ENCODE data around the gene EXOSC2.

Gene EXOSC2

DNA sequence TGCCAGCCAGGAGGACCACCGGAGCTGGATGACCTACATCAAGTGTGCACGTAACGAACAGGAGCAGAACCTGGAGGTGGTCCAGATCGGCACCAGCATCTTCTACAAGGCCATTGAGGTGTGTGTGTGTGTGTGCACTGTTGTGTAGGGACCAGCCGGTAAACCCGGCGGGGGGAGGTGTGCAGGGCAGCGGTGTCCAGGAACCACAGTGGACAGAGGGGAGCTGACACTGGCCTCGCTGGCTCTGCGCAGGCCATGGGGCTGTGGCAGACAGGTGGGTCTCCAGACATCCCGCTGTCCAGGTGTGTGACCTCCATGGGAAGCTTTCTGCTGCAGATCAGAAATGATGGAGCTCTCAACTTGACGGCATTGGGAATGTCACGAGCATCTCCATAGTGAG, 25.4 kb upstream of the EXOSC2 start:
- Histone ChIP-seq H3K9me3 (ENCODE audit: control insufficient read depth in 2 of 2, low read length in 2 of 2) (no peaks in the 10 kb centered on the region), H3K4me1 (ENCODE audit: control insufficient read depth, insufficient read depth, low read length) (peaks cover 28% of the 10 kb centered on the region), H3K9ac (ENCODE audit: low read length in 2 of 2) (no peak overlapping the region), H3K4me3 (ENCODE audit: low read length in 2 of 2) (no peak overlapping the region), H3K27ac (ENCODE audit: low read length) (no peak overlapping the region), H3K36me3 (ENCODE audit: control insufficient read depth in 2 of 2, insufficient read depth in 2 of 2, low read length in 2 of 2) (no peaks in the 10 kb centered on the region), H3K27me3 (ENCODE audit: control insufficient read depth in 1 of 2, insufficient read depth in 2 of 2, low read length in 2 of 2) (peaks cover 32 to 51% of the 10 kb centered on the region in 2 donors)

- peaks cover 31 to 46% of the 10 kb centered on the region in 2 donors for H3K27me3 ChIP-seq (ENCODE audit: control insufficient read depth in 1 of 2, insufficient read depth in 2 of 2, low read length in 2 of 2)
- no peaks in the 10 kb centered on the region for H3K36me3 ChIP-seq (ENCODE audit: control insufficient read depth in 2 of 2, insufficient read depth in 2 of 2, low read length in 2 of 2)
- H3K9me3 ChIP-seq (ENCODE audit: control insufficient read depth in 2 of 2, low read length in 2 of 2), result no peaks in the 10 kb centered on the region
- no peak overlapping the region for H3K9ac ChIP-seq (ENCODE audit: low read length in 2 of 2)
- no peak overlapping the region for H3K4me3 ChIP-seq (ENCODE audit: low read length in 2 of 2)
- peaks cover 24% of the 10 kb centered on the region for H3K4me1 ChIP-seq (ENCODE audit: control insufficient read depth, insufficient read depth, low read length)
- H3K27ac ChIP-seq (ENCODE audit: low read length), result no peak overlapping the region
Observed at GRCh38 chr9:130668659-130669058, 24.9 kb upstream of the EXOSC2 start.

DNA sequence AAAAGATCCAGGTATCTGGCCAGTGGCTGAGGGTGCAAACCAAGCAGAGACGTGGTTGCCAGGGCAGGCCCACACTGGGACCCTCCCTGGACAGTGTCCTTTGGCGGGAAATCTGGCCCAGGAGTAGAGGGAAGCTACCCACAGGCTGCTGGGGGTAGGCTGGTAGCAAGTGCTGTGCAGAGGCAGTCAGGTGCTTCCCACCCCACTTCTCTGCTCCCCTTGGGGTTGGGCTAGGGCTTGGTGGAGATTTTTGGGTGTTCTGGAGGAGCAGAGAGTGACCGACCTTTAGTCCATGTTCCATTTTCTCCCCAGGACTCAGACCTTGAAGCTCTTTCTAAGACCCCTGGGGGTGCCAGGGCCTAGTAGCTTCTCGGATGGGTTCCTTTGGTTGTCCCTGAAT, 23.6 kb upstream of the EXOSC2 start:
- no peaks in the 10 kb centered on the region for H3K9me3 ChIP-seq (ENCODE audit: control insufficient read depth in 2 of 2, low read length in 2 of 2)
- peaks cover 12% of the 10 kb centered on the region for H3K4me1 ChIP-seq (ENCODE audit: control insufficient read depth, insufficient read depth, low read length)
- no peak overlapping the region for H3K27ac ChIP-seq (ENCODE audit: low read length)
- no peak overlapping the region for H3K9ac ChIP-seq (ENCODE audit: low read length in 2 of 2)
- no peaks in the 10 kb centered on the region for H3K36me3 ChIP-seq (ENCODE audit: control insufficient read depth in 2 of 2, insufficient read depth in 2 of 2, low read length in 2 of 2)
- H3K27me3 ChIP-seq (ENCODE audit: control insufficient read depth in 1 of 2, insufficient read depth in 2 of 2, low read length in 2 of 2), result peaks cover 22 to 34% of the 10 kb centered on the region in 2 donors
- H3K4me3 ChIP-seq (ENCODE audit: low read length in 2 of 2), result no peak overlapping the region

DNA sequence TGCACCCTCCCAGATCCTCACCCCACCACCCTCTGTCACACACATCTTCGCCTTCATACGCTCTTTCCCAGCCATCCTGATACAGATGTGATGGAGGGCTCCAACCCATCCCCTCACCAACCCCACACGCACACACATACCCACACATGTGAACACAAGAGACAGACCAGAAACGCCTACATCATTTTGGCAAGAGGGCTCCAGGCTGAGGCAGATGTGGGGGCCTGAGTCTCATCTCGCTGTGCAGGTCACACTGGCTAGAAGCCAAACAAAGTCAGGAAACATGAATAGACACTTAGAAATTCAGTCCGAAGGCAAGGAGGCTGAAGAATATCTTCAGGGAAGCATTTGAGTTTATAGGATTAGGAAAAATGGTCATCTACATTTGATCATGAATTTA, 22.9 kb upstream of the EXOSC2 start:
- no peak overlapping the region for H3K4me3 ChIP-seq (ENCODE audit: low read length in 2 of 2)
- no peak overlapping the region for H3K27ac ChIP-seq (ENCODE audit: low read length)
- H3K36me3 ChIP-seq (ENCODE audit: control insufficient read depth in 2 of 2, insufficient read depth in 2 of 2, low read length in 2 of 2), result no peaks in the 10 kb centered on the region
- H3K4me1 ChIP-seq (ENCODE audit: control insufficient read depth, insufficient read depth, low read length), result peaks cover 8% of the 10 kb centered on the region
- H3K27me3 ChIP-seq (ENCODE audit: control insufficient read depth in 1 of 2, insufficient read depth in 2 of 2, low read length in 2 of 2), result peaks cover 18 to 29% of the 10 kb centered on the region in 2 donors
- no peak overlapping the region for H3K9ac ChIP-seq (ENCODE audit: low read length in 2 of 2)
- no peaks in the 10 kb centered on the region for H3K9me3 ChIP-seq (ENCODE audit: control insufficient read depth in 2 of 2, low read length in 2 of 2)

- Histone ChIP-seq H3K4me3 (ENCODE audit: low read length in 2 of 2) (no peak overlapping the region), H3K36me3 (ENCODE audit: control insufficient read depth in 2 of 2, insufficient read depth in 2 of 2, low read length in 2 of 2) (no peaks in the 10 kb centered on the region), H3K9me3 (ENCODE audit: control insufficient read depth in 2 of 2, low read length in 2 of 2) (no peaks in the 10 kb centered on the region), H3K9ac (ENCODE audit: low read length in 2 of 2) (no peak overlapping the region), H3K4me1 (ENCODE audit: control insufficient read depth, insufficient read depth, low read length) (no peaks in the 10 kb centered on the region), H3K27me3 (ENCODE audit: control insufficient read depth in 1 of 2, insufficient read depth in 2 of 2, low read length in 2 of 2) (peaks cover 2 to 11% of the 10 kb centered on the region in 2 donors), H3K27ac (ENCODE audit: low read length) (no peak overlapping the region)
Observed at GRCh38 chr9:130672466-130672865, 21.1 kb upstream of the EXOSC2 start.

GRCh38 chr9:130672933-130673615, 20.5 kb upstream of the EXOSC2 start:
- Histone ChIP-seq H3K9ac (ENCODE audit: low read length in 2 of 2) (no peak overlapping the region), H3K27me3 (ENCODE audit: control insufficient read depth in 1 of 2, insufficient read depth in 2 of 2, low read length in 2 of 2) (peaks cover 2 to 6% of the 10 kb centered on the region in 2 donors), H3K36me3 (ENCODE audit: control insufficient read depth in 2 of 2, insufficient read depth in 2 of 2, low read length in 2 of 2) (no peaks in the 10 kb centered on the region), H3K9me3 (ENCODE audit: control insufficient read depth in 2 of 2, low read length in 2 of 2) (no peaks in the 10 kb centered on the region), H3K27ac (ENCODE audit: low read length) (no peak overlapping the region), H3K4me1 (ENCODE audit: control insufficient read depth, insufficient read depth, low read length) (no peaks in the 10 kb centered on the region), H3K4me3 (ENCODE audit: low read length in 2 of 2) (no peak overlapping the region)

- Histone ChIP-seq H3K36me3 (ENCODE audit: control insufficient read depth in 2 of 2, insufficient read depth in 2 of 2, low read length in 2 of 2) (no peaks in the 10 kb centered on the region), H3K27me3 (ENCODE audit: control insufficient read depth in 1 of 2, insufficient read depth in 2 of 2, low read length in 2 of 2) (no peaks in the 10 kb centered on the region), H3K9ac (ENCODE audit: low read length in 2 of 2) (no peak overlapping the region), H3K27ac (ENCODE audit: low read length) (no peak overlapping the region), H3K4me3 (ENCODE audit: low read length in 2 of 2) (no peak overlapping the region), H3K9me3 (ENCODE audit: control insufficient read depth in 2 of 2, low read length in 2 of 2) (no peaks in the 10 kb centered on the region), H3K4me1 (ENCODE audit: control insufficient read depth, insufficient read depth, low read length) (no peaks in the 10 kb centered on the region)
Observed at GRCh38 chr9:130675396-130675795, 18.2 kb upstream of the EXOSC2 start.

GRCh38 chr9:130677252-130677651, 16.3 kb upstream of the EXOSC2 start:
- Histone ChIP-seq H3K4me3 (ENCODE audit: low read length in 2 of 2) (no peak overlapping the region), H3K36me3 (ENCODE audit: control insufficient read depth in 2 of 2, insufficient read depth in 2 of 2, low read length in 2 of 2) (no peaks in the 10 kb centered on the region)

DNA sequence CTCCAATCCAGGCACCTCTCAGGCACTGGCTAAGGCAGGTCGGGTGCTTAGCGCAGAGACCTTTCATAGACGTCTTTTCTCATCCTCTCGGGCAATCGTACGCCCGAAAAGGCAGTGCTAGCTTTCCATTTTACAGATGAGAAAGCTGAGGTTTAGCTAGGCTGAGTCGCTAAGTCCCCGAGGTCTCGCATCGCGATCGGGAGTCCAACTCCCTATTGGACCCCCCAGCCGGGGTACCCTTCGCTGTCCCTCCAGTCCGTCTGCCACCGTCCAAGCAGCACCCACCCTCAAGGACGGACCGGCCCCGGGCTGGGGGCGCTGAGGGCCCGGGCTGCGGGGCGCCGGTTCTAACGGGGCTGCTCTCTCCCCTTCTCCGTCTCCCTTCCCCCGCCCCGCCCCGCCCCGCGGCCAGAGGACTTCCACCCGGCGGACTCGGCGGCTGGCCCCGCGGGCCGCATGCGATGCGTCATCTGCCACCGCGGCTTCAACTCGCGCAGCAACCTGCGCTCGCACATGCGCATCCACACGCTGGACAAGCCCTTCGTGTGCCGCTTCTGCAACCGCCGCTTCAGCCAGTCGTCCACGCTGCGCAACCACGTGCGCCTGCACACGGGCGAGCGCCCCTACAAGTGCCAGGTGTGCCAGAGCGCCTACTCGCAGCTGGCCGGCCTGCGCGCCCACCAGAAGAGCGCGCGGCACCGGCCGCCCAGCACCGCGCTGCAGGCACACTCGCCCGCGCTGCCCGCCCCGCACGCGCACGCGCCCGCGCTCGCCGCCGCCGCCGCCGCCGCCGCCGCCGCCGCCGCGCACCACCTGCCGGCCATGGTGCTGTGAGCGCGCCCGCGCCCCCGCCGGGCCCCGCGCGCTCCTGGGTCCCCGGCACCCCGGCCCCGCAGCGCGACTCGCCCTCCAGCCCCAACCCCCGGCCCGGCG, 12.5 kb upstream of the EXOSC2 start:
- H3K4me1 ChIP-seq (ENCODE audit: control insufficient read depth, insufficient read depth, low read length), result peaks cover 13% of the 10 kb centered on the region
- no peak overlapping the region for H3K27ac ChIP-seq (ENCODE audit: low read length)
- peaks cover 0 to 3% of the 10 kb centered on the region in 2 donors for H3K27me3 ChIP-seq (ENCODE audit: control insufficient read depth in 1 of 2, insufficient read depth in 2 of 2, low read length in 2 of 2)
- H3K9ac ChIP-seq (ENCODE audit: low read length in 2 of 2), result peak overlapping the region in 1 of 2 donors; percentile 26
- H3K4me3 ChIP-seq (ENCODE audit: low read length in 2 of 2), result peak overlapping the region; percentile 36 to 74
- H3K36me3 ChIP-seq (ENCODE audit: control insufficient read depth in 2 of 2, insufficient read depth in 2 of 2, low read length in 2 of 2), result no peaks in the 10 kb centered on the region
- peaks cover 0 to 8% of the 10 kb centered on the region in 2 donors for H3K9me3 ChIP-seq (ENCODE audit: control insufficient read depth in 2 of 2, low read length in 2 of 2)

More at GRCh38 chr9:130677252-130677651, 16.3 kb upstream of the EXOSC2 start:
- peaks cover 0 to 3% of the 10 kb centered on the region in 2 donors for H3K27me3 ChIP-seq (ENCODE audit: control insufficient read depth in 1 of 2, insufficient read depth in 2 of 2, low read length in 2 of 2)
- H3K27ac ChIP-seq (ENCODE audit: low read length), result no peak overlapping the region
- peaks cover 10% of the 10 kb centered on the region for H3K4me1 ChIP-seq (ENCODE audit: control insufficient read depth, insufficient read depth, low read length)
- H3K9ac ChIP-seq (ENCODE audit: low read length in 2 of 2), result no peak overlapping the region
- no peaks in the 10 kb centered on the region for H3K9me3 ChIP-seq (ENCODE audit: control insufficient read depth in 2 of 2, low read length in 2 of 2)

DNA sequence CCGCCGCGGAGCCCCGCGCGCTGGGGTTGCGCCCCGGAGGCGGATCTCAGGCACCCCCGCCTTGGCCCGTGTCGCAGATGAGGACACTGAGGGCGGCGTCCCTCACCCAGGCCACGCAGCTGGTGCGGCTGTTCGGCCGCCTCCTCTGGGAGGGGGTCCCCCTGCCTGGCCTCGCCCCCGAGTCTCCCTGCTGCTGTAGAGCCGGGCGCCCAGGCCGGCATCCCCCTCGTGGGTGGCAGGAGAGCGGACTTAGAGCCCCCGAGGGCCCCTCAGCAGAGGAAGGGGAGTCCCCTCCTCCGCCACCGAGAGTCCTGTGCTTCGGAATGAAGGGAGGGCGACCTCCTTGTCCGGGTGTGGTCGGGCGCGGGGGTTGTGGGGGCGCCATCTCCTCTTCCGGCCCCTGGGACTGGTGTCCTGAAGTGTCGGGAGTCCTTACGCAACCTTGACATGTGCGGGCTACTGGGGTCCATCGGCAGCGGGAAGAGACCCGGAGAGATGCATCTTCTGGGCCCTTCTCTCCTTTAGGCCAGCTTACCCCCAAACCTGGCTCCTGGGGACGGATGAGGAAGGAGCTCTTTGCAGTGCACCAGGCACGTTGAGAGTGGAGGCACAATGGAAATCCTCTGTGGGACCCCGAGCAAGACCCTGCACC, 11.7 kb upstream of the EXOSC2 start:
- peaks cover 0 to 3% of the 10 kb centered on the region in 2 donors for H3K27me3 ChIP-seq (ENCODE audit: control insufficient read depth in 1 of 2, insufficient read depth in 2 of 2, low read length in 2 of 2)
- H3K36me3 ChIP-seq (ENCODE audit: control insufficient read depth in 2 of 2, insufficient read depth in 2 of 2, low read length in 2 of 2), result no peaks in the 10 kb centered on the region
- H3K4me3 ChIP-seq (ENCODE audit: low read length in 2 of 2), result peak overlapping the region; percentile 63 to 74
- peak overlapping the region in 1 of 2 donors; percentile 45 for H3K9ac ChIP-seq (ENCODE audit: low read length in 2 of 2)
- H3K9me3 ChIP-seq (ENCODE audit: control insufficient read depth in 2 of 2, low read length in 2 of 2), result peaks cover 0 to 8% of the 10 kb centered on the region in 2 donors
- no peak overlapping the region for H3K27ac ChIP-seq (ENCODE audit: low read length)
- H3K4me1 ChIP-seq (ENCODE audit: control insufficient read depth, insufficient read depth, low read length), result peaks cover 13% of the 10 kb centered on the region

Measured in stomach smooth muscle (tissue), 2 donors.